Hepatocyte (in vitro differentiated cells): ENCODE measurements around the gene JMJD8. TPM values are rescaled to one million over a fixed set of nuclear protein-coding genes. Genes with fewer than 3 reads are reported as not detected.

Experiments
- DNase-seq: peaks from one replicate; pipeline ENCODE4 v3.0.0-alpha.2; 2016; ENCODE audit warnings: low spot score
- H2AFZ ChIP-seq: fragments of 200-600 bp; sonication (generic); 2 replicates; pipeline ENCODE4 v1.6.0; 2016; ENCODE audit warnings: antibody characterized with exemption, mild to moderate bottlenecking
- H3K27ac ChIP-seq: fragments of 200-600 bp; sonication (generic); 2 replicates; pipeline ENCODE4 v1.5.1; 2016; ENCODE audit warnings: mild to moderate bottlenecking
- H3K27me3 ChIP-seq: fragments of 200-600 bp; sonication (generic); 2 replicates; pipeline ENCODE4 v1.6.1; 2016
- H3K36me3 ChIP-seq: fragments of 200-600 bp; sonication (generic); replicated peaks from 2 replicates; pipeline ENCODE4 v1.5.1; 2016; ENCODE audit warnings: low read depth; ENCODE audit not compliant: insufficient read depth
- H3K4me1 ChIP-seq: fragments of 200-600 bp; sonication (generic); 2 replicates; pipeline ENCODE4 v1.5.1; 2016; ENCODE audit warnings: mild to moderate bottlenecking, moderate library complexity; ENCODE audit not compliant: insufficient read depth
- H3K4me2 ChIP-seq: fragments of 200-600 bp; sonication (generic); 2 replicates; pipeline ENCODE4 v1.6.0; 2016
- H3K4me3 ChIP-seq: fragments of 200-600 bp; sonication (generic); 2 replicates; pipeline ENCODE4 v1.5.1; 2016; ENCODE audit warnings: mild to moderate bottlenecking
- H3K79me2 ChIP-seq: fragments of 200-600 bp; sonication (generic); 2 replicates; pipeline ENCODE4 v1.6.0; 2017; ENCODE audit warnings: mild to moderate bottlenecking
- H3K9me2 ChIP-seq: fragments of 200-600 bp; sonication (generic); replicated peaks from 2 replicates; pipeline ENCODE4 v1.6.0; 2017; ENCODE audit warnings: mild to moderate bottlenecking; ENCODE audit not compliant: insufficient read depth
- H3K9me3 ChIP-seq: fragments of 200-600 bp; sonication (generic); 2 replicates; pipeline ENCODE4 v1.5.1; 2016; ENCODE audit warnings: low read depth, mild to moderate bottlenecking
- H4K20me1 ChIP-seq: fragments of 200-600 bp; sonication (generic); 2 replicates; pipeline ENCODE4 v1.6.0; 2016; ENCODE audit warnings: mild to moderate bottlenecking; ENCODE audit not compliant: insufficient read depth, poor library complexity, severe bottlenecking
- EZH2 ChIP-seq: fragments of 200-600 bp; sonication (generic); IDR thresholded peaks from 2 replicates; pipeline ENCODE4 v1.6.1; 2016; ENCODE audit warnings: antibody characterized with exemption, mild to moderate bottlenecking, borderline replicate concordance
- EZH2phosphoT487 ChIP-seq: fragments of 200-600 bp; sonication (generic); IDR thresholded peaks from one replicate; pipeline ENCODE4 v1.6.1; 2018; ENCODE audit warnings: antibody characterized with exemption, mild to moderate bottlenecking, low read depth, moderate library complexity; ENCODE audit not compliant: unreplicated experiment, severe bottlenecking
- WGBS: methylation state at CpG from one replicate; pipeline ENCODE4 v1.1.6; 2016; ENCODE audit warnings: low lambda C conversion rate; ENCODE audit errors: missing lambda C conversion rate; 5-methylcytosine and 5-hydroxymethylcytosine counted together
- polyA plus RNA-seq: library from polyadenylated mRNA; unstranded; fragments of >200 nt; fragmentation: Nextera tagmentation; extraction: Ambion mirVana; gene quantifications from 2 replicates; pipeline ENCODE4 v1.2.1, GENCODE V29; 2016
- total RNA-seq: library from RNA; depleted of rRNA; stranded (reverse); fragments of >200 nt; gene quantifications from 2 replicates; pipeline ENCODE4 v1.2.3, GENCODE V29; 2014
- TF ChIP-seq, protein P1 (sequence below): fragments of 200-600 bp; sonication (generic); IDR thresholded peaks from 2 replicates; pipeline ENCODE4 v1.5.1; 2016; ENCODE audit warnings: antibody characterized with exemption, mild to moderate bottlenecking; ENCODE audit not compliant: poor library complexity

The JMJD8 gene
- total and polyA plus RNA-seq, 2 experiments from 2014 or later, result 44.3 to 84.3 TPM

GRCh38 chr16:674968-675883 is 8.9 kb downstream of the JMJD8 start, which contains the start of gene RHBDL1:
TSS of gene RHBDL1 (plus strand) at chr16:675671. CDS start at chr16:675791, 120 bp downstream.
- DNase-seq, result peak; percentile 56
- H3K4me3 ChIP-seq, result peak within 1 kb of the TSS; percentile 36
- peak within 1 kb of the TSS; percentile 94 for H3K4me2 ChIP-seq
- H3K27ac ChIP-seq, result no peak within 1 kb of the TSS
- no peaks in the 10 kb centered on the region for H3K36me3 ChIP-seq
- TF ChIP-seq EZH2 (no peak), EZH2phosphoT487 (no peak)
- TF ChIP-seq, protein P1, sequence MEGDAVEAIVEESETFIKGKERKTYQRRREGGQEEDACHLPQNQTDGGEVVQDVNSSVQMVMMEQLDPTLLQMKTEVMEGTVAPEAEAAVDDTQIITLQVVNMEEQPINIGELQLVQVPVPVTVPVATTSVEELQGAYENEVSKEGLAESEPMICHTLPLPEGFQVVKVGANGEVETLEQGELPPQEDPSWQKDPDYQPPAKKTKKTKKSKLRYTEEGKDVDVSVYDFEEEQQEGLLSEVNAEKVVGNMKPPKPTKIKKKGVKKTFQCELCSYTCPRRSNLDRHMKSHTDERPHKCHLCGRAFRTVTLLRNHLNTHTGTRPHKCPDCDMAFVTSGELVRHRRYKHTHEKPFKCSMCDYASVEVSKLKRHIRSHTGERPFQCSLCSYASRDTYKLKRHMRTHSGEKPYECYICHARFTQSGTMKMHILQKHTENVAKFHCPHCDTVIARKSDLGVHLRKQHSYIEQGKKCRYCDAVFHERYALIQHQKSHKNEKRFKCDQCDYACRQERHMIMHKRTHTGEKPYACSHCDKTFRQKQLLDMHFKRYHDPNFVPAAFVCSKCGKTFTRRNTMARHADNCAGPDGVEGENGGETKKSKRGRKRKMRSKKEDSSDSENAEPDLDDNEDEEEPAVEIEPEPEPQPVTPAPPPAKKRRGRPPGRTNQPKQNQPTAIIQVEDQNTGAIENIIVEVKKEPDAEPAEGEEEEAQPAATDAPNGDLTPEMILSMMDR, result no peak
- peaks cover 20% of the 10 kb centered on the region for H3K4me1 ChIP-seq
- no peaks in the 10 kb centered on the region for H3K9me2 ChIP-seq
- H3K9me3 ChIP-seq, result no peaks in the 10 kb centered on the region
- no peak within 1 kb of the TSS for H2AFZ ChIP-seq
- WGBS, result 11% methylated on average over 37 of the region's 73 CpGs
- no peaks in the 10 kb centered on the region for H3K27me3 ChIP-seq
- H4K20me1 ChIP-seq, result no peaks in the 10 kb centered on the region
- H3K79me2 ChIP-seq, result no peaks in the 10 kb centered on the region

GRCh38 chr16:674214-674881 is 9.8 kb downstream of the JMJD8 start:
- Histone ChIP-seq H3K27ac (no peak overlapping the region), H2AFZ (no peak overlapping the region), H3K9me2 (no peaks in the 10 kb centered on the region), H3K4me2 (no peak overlapping the region), H3K9me3 (no peaks in the 10 kb centered on the region), H3K4me1 (peaks cover 18% of the 10 kb centered on the region), H3K36me3 (no peaks in the 10 kb centered on the region), H3K4me3 (no peak overlapping the region), H3K27me3 (no peaks in the 10 kb centered on the region), H4K20me1 (no peaks in the 10 kb centered on the region), H3K79me2 (peaks cover 8% of the 10 kb centered on the region)
- WGBS, result 89% methylated on average over 20 of the region's 22 CpGs
- DNase-seq, result no peak
- TF ChIP-seq EZH2 (no peak), EZH2phosphoT487 (no peak)
- TF ChIP-seq, protein P1, result no peak

- Histone ChIP-seq H3K36me3 (no peaks in the 10 kb centered on the region), H3K4me3 (no peak overlapping the region), H3K27ac (no peak overlapping the region), H3K9me3 (no peaks in the 10 kb centered on the region), H3K4me1 (peaks cover 14% of the 10 kb centered on the region), H4K20me1 (no peaks in the 10 kb centered on the region), H3K79me2 (peaks cover 17% of the 10 kb centered on the region), H3K27me3 (no peaks in the 10 kb centered on the region), H3K9me2 (no peaks in the 10 kb centered on the region), H2AFZ (no peak overlapping the region), H3K4me2 (no peak overlapping the region)
- WGBS, result 96% methylated on average over 12 of the region's 18 CpGs
- TF ChIP-seq EZH2phosphoT487, result no peak
- TF ChIP-seq, protein P1, result no peak
- no peak for TF ChIP-seq EZH2
- no peak for DNase-seq
Measured at GRCh38 chr16:673399-673991, 10.6 kb downstream of the JMJD8 start.
